HCT116 (cell line): ENCODE measurements around the gene ZNF521. TPM values are rescaled to one million over a fixed set of nuclear protein-coding genes. Genes with fewer than 3 reads are reported as not detected.
A peak's percentile ranks its signal among the peaks of the same experiment; 100 is the strongest.

Experiments used
- ATAC-seq: fragments of 200-7000 bp; cut with Tn5 transposase; 2 replicates; pipeline ENCODE4 v1.9.1; 2020; ENCODE audit warnings: mild to moderate bottlenecking, moderate library complexity
- Bru-seq: library from RNA; stranded (reverse); fragments of 400-500 nt; gene quantifications from one replicate; lab custom pipeline; 2021; lab: Mats Ljungman, UMichigan
- BruChase-seq, 2 experiments: library from RNA; stranded (reverse); fragments of 400-500 nt; gene quantifications; one replicate each; lab custom pipeline; 2021; lab: Mats Ljungman, UMichigan
- BruUV-seq: library from RNA; stranded (reverse); fragments of 400-500 nt; replicated peaks from 2 replicates; lab custom pipeline; 2021; lab: Mats Ljungman, UMichigan
- CTCF ChIA-PET: fragments of 300-600 bp; sonication (Branson Sonifier 250); formaldehyde crosslinking; loops from one replicate; lab custom pipeline; 2021; ENCODE audit warnings: antibody characterized with exemption; lab: Charles Lee
- POLR2A ChIA-PET: fragments of 300-600, 350-600 bp; sonication (Branson Sonifier 250); formaldehyde crosslinking; loops from one replicate; lab custom pipeline; 2021; ENCODE audit warnings: antibody characterized with exemption; lab: Charles Lee
- RAD21 ChIA-PET, 2 experiments: fragments of 300-600 bp; sonication (Branson Sonifier 250); formaldehyde crosslinking; loops; one replicate each; lab custom pipeline; 2023; ENCODE audit warnings: low total read pairs in 2 of 2; ENCODE audit not compliant: uncharacterized antibody in 2 of 2, unreplicated experiment in 2 of 2, low non-redundant PET in 1 of 2; lab: Charles Lee
- DNase-seq: peaks from one replicate; pipeline ENCODE4 v3.0.0-alpha.2; 2010; ENCODE audit warnings: low read depth, low spot score
- H2AFZ ChIP-seq: fragments of 200-600 bp; shearing (Covaris generic), sonication (generic); 2 replicates; pipeline ENCODE4 v1.6.1; 2017; ENCODE audit warnings: low read depth, mixed run types, mixed read lengths, antibody characterized with exemption, low read length; ENCODE audit not compliant: poor library complexity, severe bottlenecking
- H3K27ac ChIP-seq: 2 replicates; pipeline ENCODE4 v1.5.1; 2012; ENCODE audit warnings: low read depth, low read length
- H3K27me3 ChIP-seq: fragments of 200-600 bp; sonication (generic); 2 replicates; pipeline ENCODE4 v1.6.1; 2016; ENCODE audit warnings: mixed run types, low read length, mixed read lengths; ENCODE audit not compliant: insufficient read depth
- H3K36me3 ChIP-seq, 2 experiments: fragments of 200-500 bp in 1 of 2; fragments of 200-600 bp in 1 of 2; sonication (Bioruptor generic) in 1 of 2; sonication (generic) in 1 of 2; 2 replicates each; pipeline versions ENCODE4 v1.5.1 to v1.6.1; 2014 to 2016; ENCODE audit warnings: low read length in 2 of 2, inconsistent platforms in 1 of 2, mixed read lengths in 1 of 2, mixed run types in 1 of 2; ENCODE audit not compliant: insufficient read depth in 2 of 2, control insufficient read depth in 1 of 2
- H3K4me1 ChIP-seq, 2 experiments: fragments of 200-600 bp in 1 of 2; sonication (generic) in 1 of 2; 2 replicates each; pipeline versions ENCODE4 v1.5.1 to v1.6.1; 2012 to 2017; ENCODE audit warnings: low read length in 2 of 2, inconsistent platforms in 1 of 2, mild to moderate bottlenecking in 1 of 2, mixed read lengths in 1 of 2, mixed run types in 1 of 2, moderate library complexity in 1 of 2; ENCODE audit not compliant: insufficient read depth in 2 of 2, control insufficient read depth in 1 of 2
- H3K4me2 ChIP-seq: fragments of 200-600 bp; sonication (generic); 2 replicates; pipeline ENCODE4 v1.6.1; 2017; ENCODE audit warnings: mixed run types, low read length, mixed read lengths
- H3K4me3 ChIP-seq, 2 experiments: fragments of 200-600 bp in 1 of 2; sonication (generic) in 1 of 2; replicated peaks in 1 of 2; 2 replicates each; pipeline ENCODE4 v1.5.1; 2011 to 2016; ENCODE audit warnings: low read length in 2 of 2, control low read depth in 1 of 2, low read depth in 1 of 2, mild to moderate bottlenecking in 1 of 2, mixed read lengths in 1 of 2, mixed run types in 1 of 2
- H3K79me2 ChIP-seq: fragments of 200-600 bp; sonication (generic); 2 replicates; pipeline ENCODE4 v1.6.1; 2017; ENCODE audit warnings: mild to moderate bottlenecking, mixed run types, low read length, moderate library complexity, mixed read lengths; ENCODE audit not compliant: insufficient read depth
- H3K9ac ChIP-seq: fragments of 200-600 bp; sonication (generic); 2 replicates; pipeline ENCODE4 v1.6.1; 2016; ENCODE audit warnings: low read length, mixed read lengths
- H3K9me2 ChIP-seq: fragments of 200-600 bp; sonication (generic), shearing (Covaris generic); 2 replicates; pipeline ENCODE4 v1.6.1; 2017; ENCODE audit warnings: mixed run types, mild to moderate bottlenecking, moderate library complexity; ENCODE audit not compliant: insufficient read depth
- H3K9me3 ChIP-seq, 2 experiments: fragments of 200-500 bp in 1 of 2; fragments of 200-600 bp in 1 of 2; sonication (Bioruptor generic) in 1 of 2; sonication (generic) in 1 of 2; 2 replicates each; pipeline ENCODE4 v1.6.1; 2014 to 2017; ENCODE audit warnings: low read length in 2 of 2, mixed read lengths in 2 of 2, inconsistent platforms in 1 of 2, low read depth in 1 of 2, mild to moderate bottlenecking in 1 of 2, mixed run types in 1 of 2, moderate library complexity in 1 of 2; ENCODE audit not compliant: control insufficient read depth in 1 of 2, insufficient read depth in 1 of 2
- H4K20me1 ChIP-seq: fragments of 200-600 bp; sonication (generic), shearing (Covaris generic); 2 replicates; pipeline ENCODE4 v1.6.1; 2017; ENCODE audit warnings: mixed run types, mild to moderate bottlenecking, moderate library complexity; ENCODE audit not compliant: insufficient read depth
- FOSL1 ChIP-seq: IDR thresholded peaks from 2 replicates; pipeline ENCODE4 v1.6.1; 2012; ENCODE audit warnings: low read depth
- SIN3A ChIP-seq: IDR thresholded peaks from 2 replicates; pipeline ENCODE4 v1.6.1; 2012; ENCODE audit warnings: low read depth
- SP1 ChIP-seq: IDR thresholded peaks from 2 replicates; pipeline ENCODE4 v1.6.1; 2012; ENCODE audit warnings: low read depth
- intact Hi-C: fragments of 100-400 bp; cut with micrococcal nuclease; formaldehyde crosslinking; loops from 2 replicates; pipeline ENCODE4 v1.10.0; 2022
- long read RNA-seq: library from polyadenylated mRNA; unstranded; transcript quantifications from one replicate; pipeline ENCODE4 v2.0.0, GENCODE V29; 2021; ENCODE audit not compliant: unreplicated experiment
- polyA plus RNA-seq: library from polyadenylated mRNA; unstranded; fragments of >200 nt; gene quantifications from 2 replicates; pipeline ENCODE4 v1.2.1, GENCODE V29; 2012; ENCODE audit warnings: missing spikeins
- total RNA-seq: library from RNA; stranded (reverse); gene quantifications from one replicate; pipeline ENCODE4 v1.2.1, GENCODE V29; 2021; ENCODE audit not compliant: unreplicated experiment
- TF ChIP-seq, protein P1 (sequence below), 3 experiments: fragments of 200-600 bp in 1 of 3; sonication (generic) in 1 of 3; IDR thresholded peaks in 2 of 3; conservative IDR thresholded peaks in 1 of 3; 2 replicates each; pipeline ENCODE4 v1.5.1; 2012 to 2017; ENCODE audit warnings: low read depth in 2 of 3, low read length in 2 of 3, antibody characterized with exemption in 1 of 3, borderline replicate concordance in 1 of 3, control low read depth in 1 of 3, mild to moderate bottlenecking in 1 of 3, mixed read lengths in 1 of 3, mixed run types in 1 of 3, moderate library complexity in 1 of 3; ENCODE audit not compliant: insufficient read depth in 1 of 3

Gene ZNF521
- total RNA-seq = 0.10 TPM
- polyA plus RNA-seq = 0.01 TPM in 1 of 2 replicates, not detected in the other
- Bru-seq, nascent RNA = percentile 8 among the genes with signal in this experiment
- percentile 5 among the genes with signal in this experiment for BruChase-seq, experiment 1, labeled RNA remaining after a 6-hour chase
- percentile 4 among the genes with signal in this experiment for BruChase-seq, experiment 2, labeled RNA remaining after a 2-hour chase
- long read RNA-seq = 0 reads

DNA sequence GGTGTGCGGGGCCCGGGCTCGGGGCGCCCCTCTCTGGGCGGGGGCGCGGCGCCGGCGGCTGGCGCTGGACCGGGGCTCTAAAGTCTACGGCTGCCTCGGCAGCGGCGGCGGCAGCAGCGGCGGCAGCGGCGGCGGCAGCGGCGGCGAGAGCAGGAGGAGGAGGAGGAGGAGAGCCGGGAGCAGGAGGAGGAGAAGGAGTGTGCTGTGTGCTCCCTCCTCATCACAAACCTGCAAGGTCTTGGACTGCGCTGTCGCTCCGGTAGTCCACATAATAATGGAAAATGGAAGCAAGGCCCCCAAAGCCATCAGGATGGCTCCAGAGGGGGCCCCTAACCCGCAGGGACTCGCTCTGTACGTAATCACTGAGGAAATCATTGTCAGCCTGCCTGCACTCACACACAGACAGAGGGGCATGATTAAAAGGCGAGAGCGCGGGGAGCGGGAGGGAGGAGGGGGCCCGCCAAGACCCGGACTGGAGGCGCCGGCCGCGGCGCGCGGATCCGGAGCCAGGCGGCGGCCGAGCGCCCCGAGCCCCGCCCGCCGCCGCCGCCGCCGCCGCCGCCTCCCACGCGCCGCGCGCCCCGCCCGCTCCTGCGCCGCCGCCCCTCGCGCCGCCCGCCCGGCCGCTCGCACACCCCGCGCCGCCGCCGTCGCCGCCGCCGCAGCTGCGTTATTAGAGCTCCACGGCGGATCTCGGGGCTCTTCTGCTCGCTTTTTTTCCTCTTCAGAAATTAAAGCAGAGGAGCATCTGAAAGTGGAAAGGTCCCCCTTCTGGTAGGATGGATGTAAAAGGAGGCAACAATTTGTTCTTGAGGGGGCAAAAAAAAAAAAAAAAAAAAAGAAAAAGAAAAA, at the start of gene ZNF521:
Gene ZNF521, minus strand, starts transcription at position 390 of the 852 bp plus-strand sequence. CDS start 1,220 bp downstream, outside the sequence.
- Histone ChIP-seq H3K4me1 (peaks cover 0 to 8% of the 10 kb centered on the region in 2 experiments; a peak in 1 of 4 replicates), H3K79me2 (no peaks in the 10 kb centered on the region), H3K9me2 (no peaks in the 10 kb centered on the region), H3K9me3 (no peaks in the 10 kb centered on the region), H3K27ac (no peak within 1 kb of the TSS), H3K9ac (no peak within 1 kb of the TSS), H3K36me3 (no peaks in the 10 kb centered on the region), H3K4me2 (peak within 1 kb of the TSS; percentile 93), H2AFZ (peak within 1 kb of the TSS; percentile 68), H4K20me1 (no peaks in the 10 kb centered on the region), H3K27me3 (peaks cover 30% of the 10 kb centered on the region), H3K4me3 (peak within 1 kb of the TSS; percentile 43 to 59)
- ChIA-PET CTCF (interaction anchor here (0.7 kb wide), 1 partner anchor 625 kb away, joined by 3 read pairs; no protein-coding TSS in a partner anchor), RAD21 (no interaction called here), POLR2A (no interaction called here)
- ATAC-seq (peak; percentile 95), DNase-seq (peak; percentile 18)
- TF ChIP-seq SP1 (0 out of 2 replicates have a peak, but pooled peaks have one; percentile 16), FOSL1 (no peak), SIN3A (no peak)
- TF ChIP-seq, protein P1, sequence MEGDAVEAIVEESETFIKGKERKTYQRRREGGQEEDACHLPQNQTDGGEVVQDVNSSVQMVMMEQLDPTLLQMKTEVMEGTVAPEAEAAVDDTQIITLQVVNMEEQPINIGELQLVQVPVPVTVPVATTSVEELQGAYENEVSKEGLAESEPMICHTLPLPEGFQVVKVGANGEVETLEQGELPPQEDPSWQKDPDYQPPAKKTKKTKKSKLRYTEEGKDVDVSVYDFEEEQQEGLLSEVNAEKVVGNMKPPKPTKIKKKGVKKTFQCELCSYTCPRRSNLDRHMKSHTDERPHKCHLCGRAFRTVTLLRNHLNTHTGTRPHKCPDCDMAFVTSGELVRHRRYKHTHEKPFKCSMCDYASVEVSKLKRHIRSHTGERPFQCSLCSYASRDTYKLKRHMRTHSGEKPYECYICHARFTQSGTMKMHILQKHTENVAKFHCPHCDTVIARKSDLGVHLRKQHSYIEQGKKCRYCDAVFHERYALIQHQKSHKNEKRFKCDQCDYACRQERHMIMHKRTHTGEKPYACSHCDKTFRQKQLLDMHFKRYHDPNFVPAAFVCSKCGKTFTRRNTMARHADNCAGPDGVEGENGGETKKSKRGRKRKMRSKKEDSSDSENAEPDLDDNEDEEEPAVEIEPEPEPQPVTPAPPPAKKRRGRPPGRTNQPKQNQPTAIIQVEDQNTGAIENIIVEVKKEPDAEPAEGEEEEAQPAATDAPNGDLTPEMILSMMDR (IDR thresholded peaks at IDR 0.05 in 2 of 3, conservative IDR thresholded peaks at IDR 0.05 in 1 of 3; ENCODE audit: borderline replicate concordance in 1 of 3, insufficient read depth in 1 of 3, low read depth in 2 of 3, low read length in 2 of 3) = peak in 1 of 3 experiments; percentile 11; a peak in 1 of 6 replicates
- BruUV-seq = no TSS peak
- intact Hi-C loops = loop anchor here (5.0 kb wide), 1 partner anchor 150 kb away; no protein-coding TSS in a partner anchor
